Esophagus squamous epithelium (tissue), 4 donors: ENCODE measurements around the gene GBF1.

Experiments
- CTCF ChIP-seq, 6 experiments: fragments of 450-650 bp in 4 of 6; fragments of 200-600 bp in 2 of 6; sonication (generic) in 2 of 6; IDR thresholded peaks; one replicate each; pipeline ENCODE4 v1.5.1; 2016 to 2019; ENCODE audit warnings: antibody characterized with exemption in 6 of 6, mild to moderate bottlenecking in 4 of 6, moderate library complexity in 4 of 6
- POLR2A ChIP-seq, 4 donors: fragments of 450-650 bp; IDR thresholded peaks; one replicate each; pipeline ENCODE4 v1.6.1; 2017; ENCODE audit warnings: antibody characterized with exemption in 4 of 4, mild to moderate bottlenecking in 4 of 4, moderate library complexity in 3 of 4

GRCh38 chr10:102399217-102400021 lies 154.1 kb downstream of the GBF1 start:
- peak in 2 of 4 donors; percentile 16 to 64 for TF ChIP-seq POLR2A (IDR thresholded peaks at IDR 0.05)
- peak; percentile 79 to 98 (median 96) for TF ChIP-seq CTCF (IDR thresholded peaks at IDR 0.05)
